NCI-H460 (cell line): Measurements from ENCODE around the gene ZKSCAN1. TPM values are rescaled to one million over a fixed set of nuclear protein-coding genes. Genes with fewer than 3 reads are reported as not detected.
"Not testable (repeated sequence)": the region's sequence is repeated elsewhere in the genome, so short reads cannot be mapped to it uniquely, and the experiment has no call there.

Experiments
- DNase-seq: peaks from one replicate; pipeline ENCODE4 v3.0.0-alpha.2; 2016; ENCODE audit warnings: low read depth; ENCODE audit errors: extremely low read depth
- polyA plus RNA-seq: library from polyadenylated mRNA; depleted of rRNA; stranded (reverse); fragments of >200 nt; gene quantifications from 2 replicates; pipeline ENCODE4 v1.2.3, GENCODE V29; 2014; cell fraction: nucleus; rRNA removed
- total RNA-seq: library from RNA; depleted of rRNA; stranded (reverse); fragments of >200 nt; shearing (Covaris generic); gene quantifications from 2 replicates; pipeline ENCODE4 v1.2.3, GENCODE V29; 2014; rRNA removed

The ZKSCAN1 gene
- 16.1 and 19.9 TPM in 2 replicates for total RNA-seq
- polyA plus RNA-seq, result 11.2 and 16.5 TPM in 2 replicates

DNA sequence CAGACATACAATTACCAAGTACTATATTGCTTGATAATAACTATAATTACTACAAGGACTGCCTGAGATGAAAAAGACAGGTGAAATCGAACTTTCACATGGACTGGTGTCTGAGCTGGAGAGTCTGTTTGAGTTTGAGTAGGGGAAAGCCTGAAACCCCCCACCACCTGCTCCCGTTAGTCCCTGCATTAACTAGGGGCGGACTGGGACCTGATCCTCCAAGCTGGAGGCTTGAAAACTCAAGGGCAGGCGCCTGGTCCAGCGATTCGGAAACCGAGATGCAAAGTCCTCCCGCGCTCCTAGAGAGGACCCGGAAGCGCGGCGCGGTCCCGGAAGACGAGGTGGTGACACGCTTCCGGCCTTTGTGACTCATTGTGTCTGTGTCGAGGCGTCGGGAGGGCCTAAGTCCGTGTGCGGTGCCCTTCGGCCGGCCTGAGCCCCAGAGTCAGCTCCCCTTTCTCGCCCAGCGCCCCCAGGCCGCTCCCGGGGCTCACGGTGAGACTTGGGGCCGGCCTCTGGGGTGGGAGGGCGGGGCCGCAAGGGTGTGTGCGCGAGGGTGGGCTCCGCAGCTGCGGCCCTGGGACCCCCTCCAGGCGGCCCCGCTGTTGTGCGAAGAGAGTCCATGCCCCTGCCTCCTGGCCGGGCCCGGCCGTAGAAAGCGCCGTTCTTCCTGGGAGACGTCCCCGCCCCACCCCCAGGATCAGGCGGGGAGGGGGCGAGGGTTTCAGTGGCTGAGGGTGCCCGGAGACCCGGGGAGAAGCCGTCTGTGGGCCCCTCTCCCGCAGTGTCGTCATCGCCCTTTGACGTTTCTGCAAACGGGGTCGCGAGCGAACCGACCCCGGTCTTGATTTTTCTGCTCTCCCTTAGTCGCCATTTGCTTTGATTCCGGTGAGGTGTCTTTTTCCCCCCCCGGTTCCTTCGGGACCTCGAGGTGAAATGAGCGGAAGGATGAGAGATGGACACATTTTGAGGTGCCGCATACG lies at the start of gene ZKSCAN1:
Gene ZKSCAN1 (plus strand): TSS at position 365 of the 983 bp plus-strand sequence. CDS start 7,911 bp downstream, outside the sequence.
- peak; percentile 93 for DNase-seq

DNA sequence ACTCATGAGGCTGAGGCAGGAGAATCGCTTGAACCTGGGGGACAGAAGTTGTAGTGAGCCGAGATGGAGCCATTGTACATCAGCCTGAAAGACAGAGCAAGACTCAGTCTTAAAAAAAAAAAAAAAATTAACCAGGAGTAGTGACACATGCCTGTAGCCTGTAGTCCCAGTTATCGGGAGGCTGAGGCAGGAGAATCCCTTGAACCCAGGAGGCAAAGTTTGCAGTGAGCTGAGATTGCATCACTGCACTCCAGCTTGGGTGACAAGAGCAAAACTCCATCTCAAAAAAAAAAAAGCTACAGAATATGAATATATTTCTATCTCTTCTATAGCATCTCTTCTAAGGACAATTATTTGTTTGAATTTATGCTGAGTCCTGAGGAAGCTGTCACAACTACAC lies 46.1 kb upstream of the ZKSCAN1 start:
- DNase-seq, result no peak

DNA sequence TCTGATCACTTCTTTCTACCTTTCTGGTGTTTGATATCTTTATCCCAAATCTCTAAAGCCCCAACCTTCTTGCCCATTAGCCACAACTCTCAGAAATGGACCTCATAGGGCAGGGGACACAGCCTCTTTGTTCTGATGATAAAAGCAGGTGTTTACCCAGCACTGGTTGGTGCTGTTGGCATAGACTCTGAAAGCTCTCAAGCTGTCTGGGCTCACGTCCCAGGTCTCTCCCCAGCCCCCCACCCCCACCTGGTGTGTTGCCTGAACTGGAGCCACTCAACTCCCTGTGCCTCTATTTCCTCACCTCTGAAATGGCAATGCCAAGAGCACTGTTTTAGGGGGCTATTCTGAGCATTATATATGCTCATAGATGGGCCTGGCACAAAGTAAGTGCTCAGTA lies 45.6 kb upstream of the ZKSCAN1 start:
- not testable (repeated sequence) for DNase-seq

DNA sequence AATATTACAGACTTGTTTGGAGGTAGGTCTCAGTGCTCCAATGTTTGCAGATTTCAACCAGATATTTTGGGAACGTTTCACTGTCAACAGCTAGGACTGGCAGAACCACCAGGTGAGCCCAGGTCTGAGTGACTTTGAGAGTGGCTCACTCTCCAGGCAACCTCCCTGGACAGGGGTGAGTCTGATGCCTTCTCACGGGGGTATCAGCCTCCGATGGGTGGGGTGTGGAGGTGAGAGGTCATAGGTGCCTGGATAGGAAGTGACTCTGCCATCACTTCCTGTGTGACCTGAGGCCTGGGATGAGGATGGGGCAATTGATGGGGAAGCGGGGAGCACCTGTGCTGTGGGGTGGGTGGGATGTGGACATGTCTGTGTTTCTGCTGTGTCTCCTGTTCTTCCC lies 44.2 kb upstream of the ZKSCAN1 start:
- DNase-seq, result no peak

DNA sequence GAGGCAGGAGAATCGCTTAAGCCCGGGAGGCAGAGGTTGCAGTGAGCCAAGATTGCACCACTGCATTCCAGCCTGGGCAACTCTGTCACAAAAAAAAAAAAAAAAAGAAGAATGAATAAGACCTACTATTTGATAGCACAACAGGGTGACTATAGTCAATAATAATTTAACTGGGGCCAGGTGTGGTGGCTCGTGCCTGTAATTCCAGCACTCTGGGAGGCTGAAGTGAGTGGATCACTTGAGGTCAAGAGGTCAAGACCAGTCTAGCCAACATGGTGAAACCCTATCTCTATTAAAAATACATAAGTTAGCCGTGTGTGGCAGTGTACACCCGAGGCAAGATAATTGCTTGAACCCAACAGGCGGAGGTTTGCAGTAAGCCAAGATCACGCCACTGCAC lies 41.6 kb upstream of the ZKSCAN1 start:
- not testable (repeated sequence) for DNase-seq

DNA sequence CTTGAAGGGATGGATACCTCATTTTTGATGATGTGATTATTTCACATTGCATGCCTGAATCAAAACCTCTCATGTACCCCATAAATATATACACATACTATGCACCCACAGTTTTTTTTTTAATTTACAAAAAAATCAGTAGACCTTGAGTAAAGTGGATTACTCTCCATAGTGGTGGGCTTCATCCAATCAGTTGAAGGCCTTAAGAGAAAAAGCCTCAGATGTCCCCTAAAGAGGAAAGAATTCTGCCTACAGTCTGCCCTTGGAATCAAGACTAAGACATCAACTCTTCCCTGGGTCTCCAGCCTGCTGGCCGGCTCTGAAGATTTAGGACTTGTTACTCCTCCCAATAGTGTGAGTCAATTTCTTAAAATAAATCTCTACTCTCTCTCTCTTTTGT lies 40.7 kb upstream of the ZKSCAN1 start:
- no peak for DNase-seq

DNA sequence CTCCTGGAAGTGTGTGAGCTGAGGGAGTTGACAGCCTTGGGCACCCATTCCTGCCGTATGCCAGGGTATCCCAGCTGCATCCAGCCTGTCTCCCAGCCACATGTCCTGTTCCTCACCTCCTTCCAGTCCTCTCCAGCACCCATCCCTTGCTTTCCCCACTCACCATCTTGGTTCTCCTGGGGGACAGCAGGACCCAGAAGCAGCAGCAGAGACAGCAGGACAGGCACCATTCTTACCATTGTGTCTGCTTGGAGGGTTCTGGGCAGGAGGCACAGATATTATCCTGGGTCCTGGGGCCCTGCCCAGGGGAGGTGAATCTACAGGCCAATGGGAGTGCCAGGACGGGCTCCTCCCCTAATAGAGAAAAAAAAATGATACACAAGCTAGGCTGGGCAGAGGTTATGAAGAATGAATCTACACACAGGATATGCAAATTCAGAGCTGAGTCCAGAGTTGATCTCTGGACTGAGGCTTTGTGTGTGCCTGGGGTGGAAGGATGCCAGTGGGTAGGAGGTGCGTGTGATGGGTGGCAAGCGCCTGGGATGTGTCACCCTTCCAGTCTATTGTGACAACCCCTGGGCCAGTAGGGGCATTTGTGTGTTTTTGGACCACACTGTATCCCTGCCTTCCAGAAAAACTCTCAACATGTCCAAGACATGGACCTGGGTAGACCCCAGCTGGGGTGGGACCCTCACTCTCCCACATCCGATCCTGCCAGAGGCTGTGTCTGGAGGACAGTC lies 39.4 kb upstream of the ZKSCAN1 start, which contains the start of gene AZGP1:
Gene AZGP1 (minus strand): TSS at position 250 of the 740 bp plus-strand sequence. CDS start 11 bp downstream, at position 239.
- no peak for DNase-seq

DNA sequence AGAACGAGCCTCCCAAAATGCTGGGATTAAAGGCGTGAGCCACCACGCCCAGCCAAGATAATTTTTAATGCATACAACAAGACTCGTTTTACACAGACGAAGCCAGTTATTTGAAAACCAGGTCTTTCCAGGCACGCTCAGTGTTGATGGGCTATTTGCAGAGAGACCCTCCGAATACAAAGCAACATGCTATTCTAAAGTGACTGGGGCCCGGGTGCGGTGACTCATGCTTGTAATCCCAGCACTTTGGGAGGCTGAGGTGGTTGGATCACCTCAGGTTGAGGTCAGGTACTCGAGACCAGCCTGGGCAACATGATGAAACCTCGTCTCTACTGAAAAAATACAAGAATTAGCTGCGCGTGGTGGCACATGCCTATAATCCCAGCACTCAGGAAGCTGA lies 38.8 kb upstream of the ZKSCAN1 start:
- no peak for DNase-seq

DNA sequence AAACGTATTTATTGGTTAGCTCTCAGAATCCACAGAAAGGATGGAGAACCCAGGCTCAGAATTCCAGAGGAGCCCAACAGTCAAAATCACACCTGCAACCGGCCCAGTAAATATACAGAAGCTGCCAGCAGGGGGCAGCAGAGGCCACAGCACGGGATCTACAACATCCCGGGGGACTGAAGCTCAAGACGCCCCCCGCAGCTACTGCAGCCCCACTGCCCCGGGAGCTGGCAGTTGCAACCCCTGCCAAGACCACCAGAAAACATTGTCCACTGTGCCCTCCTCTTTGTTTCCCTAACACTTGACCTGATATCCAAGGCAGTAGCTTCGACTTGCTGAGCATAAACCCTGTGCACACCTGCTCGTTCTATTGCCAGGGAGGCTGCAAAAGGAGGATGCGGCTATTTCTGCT lies 35.6 kb upstream of the ZKSCAN1 start:
- peak; percentile 19 for DNase-seq

DNA sequence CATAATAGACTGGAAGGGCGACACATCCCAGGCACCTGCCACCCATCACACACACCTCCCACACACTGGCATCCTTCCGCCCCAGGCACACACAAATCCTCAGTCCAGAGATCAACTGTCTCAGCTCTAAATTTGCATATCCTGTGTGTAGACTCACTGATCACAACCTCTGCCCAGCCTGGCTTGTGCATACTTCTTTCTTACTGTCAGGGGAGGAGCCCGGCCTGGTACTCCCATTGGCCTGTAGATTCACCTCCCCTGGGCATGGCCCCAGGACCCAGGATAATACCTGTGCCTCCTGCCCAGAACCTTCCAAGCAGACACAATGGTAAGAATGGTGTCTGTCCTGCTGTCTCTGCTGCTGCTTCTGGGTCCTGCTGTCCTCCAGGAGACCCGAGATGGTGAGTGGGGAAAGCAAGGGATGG lies 34.9 kb upstream of the ZKSCAN1 start:
- DNase-seq, result not testable (repeated sequence)

DNA sequence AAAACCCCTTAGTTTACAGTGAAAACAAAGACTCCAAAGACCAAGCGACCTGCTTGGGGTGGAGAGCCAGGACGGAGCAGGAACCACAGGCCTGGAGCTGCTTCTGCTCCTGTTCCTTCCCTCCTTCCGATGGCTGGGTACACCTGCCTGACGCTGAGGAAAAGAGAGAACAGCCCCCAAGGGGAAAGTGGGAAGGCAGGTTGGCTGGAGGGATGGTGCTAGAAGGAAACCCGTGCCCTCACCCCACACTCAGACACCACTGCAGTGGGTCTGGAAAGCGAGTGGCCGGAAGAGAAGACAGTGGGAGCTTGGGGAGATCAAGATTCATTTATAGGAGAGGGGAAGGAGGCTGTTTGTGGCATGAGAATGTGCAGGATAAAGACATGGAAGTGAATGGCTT lies 34.3 kb upstream of the ZKSCAN1 start:
- not testable (repeated sequence) for DNase-seq

DNA sequence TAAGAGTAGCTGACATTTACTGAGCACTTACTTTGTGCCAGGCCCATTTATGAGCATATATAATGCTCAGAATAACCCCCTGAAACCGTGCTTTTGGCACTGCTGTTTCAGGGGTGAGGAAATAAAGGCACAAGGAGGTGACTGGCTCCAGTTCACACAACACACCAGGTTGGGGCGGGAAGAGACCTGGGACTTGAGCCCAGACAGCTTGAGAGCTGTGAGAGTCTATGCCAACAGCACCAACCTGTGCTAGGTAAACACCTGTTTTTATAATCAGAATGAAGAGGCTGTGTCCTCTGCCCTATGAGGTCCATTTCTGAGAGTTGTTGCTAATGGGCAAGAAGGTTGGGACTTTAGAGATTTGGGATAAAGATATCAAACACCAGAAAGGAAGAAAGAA lies 30.8 kb upstream of the ZKSCAN1 start:
- DNase-seq, result no peak

DNA sequence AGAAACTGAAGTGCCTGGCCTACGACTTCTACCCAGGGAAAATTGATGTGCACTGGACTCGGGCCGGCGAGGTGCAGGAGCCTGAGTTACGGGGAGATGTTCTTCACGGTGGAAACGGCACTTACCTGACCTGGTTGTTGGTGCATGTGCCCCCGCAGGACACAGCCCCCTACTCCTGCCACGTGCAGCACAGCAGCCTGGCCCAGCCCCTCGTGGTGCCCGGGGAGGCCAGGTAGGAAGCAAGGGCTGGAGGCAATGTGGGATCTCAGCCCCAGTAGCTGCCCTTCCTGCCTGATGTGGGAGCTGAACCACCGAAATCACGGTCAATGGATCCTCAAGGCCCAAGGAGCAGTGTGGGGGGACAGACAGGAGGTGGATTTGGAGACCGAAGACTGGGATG lies 28.1 kb upstream of the ZKSCAN1 start:
- not testable (repeated sequence) for DNase-seq

DNA sequence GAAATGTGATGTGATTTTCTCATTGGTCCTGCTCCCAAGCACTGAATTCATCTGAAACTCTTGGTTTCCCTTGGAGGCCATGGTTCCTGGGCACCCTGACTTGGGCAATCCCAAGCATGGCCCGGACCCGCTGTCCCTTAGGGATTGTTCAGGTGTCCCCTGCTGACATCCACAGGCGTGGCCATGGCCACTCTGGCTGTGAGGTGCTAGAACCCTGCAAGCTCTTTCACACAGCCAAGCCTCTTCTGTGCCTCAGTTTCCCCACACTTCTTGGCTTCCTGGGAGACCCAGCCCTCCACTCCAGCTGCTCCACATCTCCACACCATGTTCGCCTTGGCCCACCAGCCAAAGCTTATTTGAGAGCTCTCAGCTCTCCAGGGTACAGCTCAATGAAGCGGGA lies 27.6 kb upstream of the ZKSCAN1 start:
- DNase-seq, result no peak

DNA sequence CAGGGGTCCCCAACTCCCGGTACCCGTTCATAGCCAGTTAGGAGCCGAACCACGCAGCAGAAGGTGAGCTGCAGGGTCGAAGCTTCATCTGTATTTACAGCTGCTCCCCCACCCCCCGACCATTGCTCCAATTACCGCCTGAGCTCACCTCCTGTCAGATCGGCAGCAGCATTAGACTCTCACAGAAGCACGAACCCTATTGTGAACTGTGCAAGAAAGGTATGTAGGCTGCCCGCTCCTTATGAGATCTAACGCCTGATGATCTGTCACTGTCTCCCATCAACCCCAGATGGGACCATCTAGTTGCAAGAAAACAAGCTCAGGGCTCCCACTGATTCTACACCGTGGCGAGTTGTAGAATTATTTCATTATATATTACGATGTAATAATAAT lies 24.9 kb upstream of the ZKSCAN1 start:
- DNase-seq, result no peak

DNA sequence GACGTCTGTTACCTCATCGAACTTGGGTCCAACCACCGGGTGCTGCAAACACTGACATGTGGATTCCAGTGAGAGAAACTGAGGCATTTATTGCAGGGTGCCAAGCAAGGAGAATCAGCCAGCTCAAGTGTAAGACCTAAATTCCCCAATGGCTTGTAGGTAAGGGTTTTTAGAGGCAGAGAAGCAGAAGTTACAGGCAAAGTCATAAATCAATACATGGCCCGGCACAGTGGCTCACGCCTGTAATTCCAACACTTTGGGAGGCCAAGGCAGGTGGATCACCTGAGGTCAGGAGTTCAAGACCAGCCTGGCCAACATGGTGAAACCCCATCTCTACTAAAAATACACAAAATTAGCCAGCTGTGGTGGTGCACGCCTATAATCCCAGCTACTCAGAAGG lies 23.9 kb upstream of the ZKSCAN1 start:
- DNase-seq, result not testable (repeated sequence)

DNA sequence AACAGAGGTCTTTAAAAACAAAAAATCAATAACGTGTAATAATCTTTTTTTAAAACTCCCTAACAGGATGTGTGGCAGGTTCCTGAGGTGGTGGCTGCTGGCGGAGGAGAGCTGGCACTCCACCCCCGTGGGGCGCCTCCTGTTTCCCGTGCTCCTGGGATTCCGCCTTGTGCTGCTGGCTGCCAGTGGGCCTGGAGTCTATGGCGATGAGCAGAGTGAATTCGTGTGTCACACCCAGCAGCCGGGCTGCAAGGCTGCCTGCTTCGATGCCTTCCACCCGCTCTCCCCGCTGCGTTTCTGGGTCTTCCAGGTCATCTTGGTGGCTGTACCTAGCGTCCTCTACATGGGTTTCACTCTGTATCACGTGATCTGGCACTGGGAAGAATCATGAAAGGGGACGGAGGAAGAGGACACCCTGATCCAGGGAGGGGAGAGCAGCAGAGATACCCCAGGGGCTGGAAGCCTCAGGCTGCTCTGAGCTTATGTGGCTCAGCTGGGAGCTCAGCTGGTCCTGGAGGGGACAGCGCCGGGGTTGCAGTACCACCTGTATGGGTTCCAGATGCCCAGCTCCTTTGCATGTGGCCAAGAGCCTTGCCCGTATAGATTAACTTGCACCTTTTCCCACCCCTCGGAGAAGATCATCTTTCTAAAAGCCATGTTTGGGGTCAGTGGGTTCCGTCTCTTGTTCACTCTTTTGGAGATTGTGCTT lies 22.9 kb upstream of the ZKSCAN1 start:
- DNase-seq, result no peak

DNA sequence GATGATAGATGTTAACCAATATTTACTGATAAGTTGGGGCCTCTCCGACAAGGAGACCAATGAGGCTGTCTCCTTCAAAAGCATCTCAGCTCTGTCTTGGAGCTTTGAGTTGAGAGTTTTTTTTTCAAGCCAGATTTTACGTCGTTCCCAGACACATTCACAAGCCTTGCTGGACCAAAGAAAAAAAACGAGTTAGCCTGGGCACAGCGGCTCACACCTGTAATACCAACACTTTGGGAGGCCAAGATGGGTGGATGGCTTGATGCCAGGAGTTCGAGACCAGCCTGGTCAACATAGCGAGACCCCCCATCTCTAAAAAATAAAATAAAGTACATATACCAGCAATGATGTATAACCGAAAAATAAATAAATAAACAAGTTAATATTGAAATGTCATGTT lies 20.6 kb upstream of the ZKSCAN1 start:
- no peak for DNase-seq

DNA sequence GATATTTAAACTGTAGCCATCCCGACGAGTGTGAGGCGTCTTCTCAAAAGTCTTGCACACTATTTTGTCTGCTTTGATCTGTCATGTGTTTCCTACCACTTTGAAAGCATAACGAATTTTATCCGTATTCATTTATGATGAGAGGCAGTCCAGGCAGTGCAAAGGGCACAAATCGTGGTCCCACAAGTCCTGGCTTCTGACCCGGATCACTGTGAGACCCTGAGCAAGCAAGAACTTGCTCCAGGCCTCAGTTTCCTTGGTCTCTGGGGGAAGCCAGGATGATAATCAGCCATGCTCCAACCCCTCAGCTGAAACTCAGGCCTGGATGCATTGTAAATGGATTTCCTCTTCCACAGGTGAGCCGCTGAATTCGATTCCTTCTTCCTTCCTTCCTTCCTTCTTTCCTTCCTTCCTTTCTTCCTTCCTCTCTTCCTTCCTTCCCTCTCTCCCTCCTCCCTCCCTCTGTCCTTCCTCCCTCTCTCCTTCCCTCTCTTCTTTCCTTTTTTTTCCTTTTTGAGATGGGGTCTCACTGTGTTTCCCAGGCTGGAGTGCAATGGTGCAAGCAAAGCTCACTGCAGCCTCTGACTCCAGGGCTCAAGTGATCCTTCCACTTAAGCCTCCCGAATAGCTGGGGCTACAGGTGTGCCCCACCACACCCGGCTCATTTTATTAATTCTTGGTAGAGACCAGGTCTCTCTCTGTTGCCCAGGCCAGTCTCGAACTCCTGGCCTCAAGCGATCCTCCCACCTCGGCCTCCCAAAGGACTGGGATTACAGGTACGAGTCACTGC lies 18.4 kb upstream of the ZKSCAN1 start:
- DNase-seq, result no peak
